ENCODE results near the gene JMJD1C. TPM values are rescaled to one million over a fixed set of nuclear protein-coding genes. Genes with fewer than 3 reads are reported as not detected.

JMJD1C gene
- total RNA-seq, 1 donor from 2014 or later, result 83.7 TPM

GRCh38 chr10:63410633-63411032 is 55.1 kb downstream of the JMJD1C start:
- TF ChIP-seq, protein P1, sequence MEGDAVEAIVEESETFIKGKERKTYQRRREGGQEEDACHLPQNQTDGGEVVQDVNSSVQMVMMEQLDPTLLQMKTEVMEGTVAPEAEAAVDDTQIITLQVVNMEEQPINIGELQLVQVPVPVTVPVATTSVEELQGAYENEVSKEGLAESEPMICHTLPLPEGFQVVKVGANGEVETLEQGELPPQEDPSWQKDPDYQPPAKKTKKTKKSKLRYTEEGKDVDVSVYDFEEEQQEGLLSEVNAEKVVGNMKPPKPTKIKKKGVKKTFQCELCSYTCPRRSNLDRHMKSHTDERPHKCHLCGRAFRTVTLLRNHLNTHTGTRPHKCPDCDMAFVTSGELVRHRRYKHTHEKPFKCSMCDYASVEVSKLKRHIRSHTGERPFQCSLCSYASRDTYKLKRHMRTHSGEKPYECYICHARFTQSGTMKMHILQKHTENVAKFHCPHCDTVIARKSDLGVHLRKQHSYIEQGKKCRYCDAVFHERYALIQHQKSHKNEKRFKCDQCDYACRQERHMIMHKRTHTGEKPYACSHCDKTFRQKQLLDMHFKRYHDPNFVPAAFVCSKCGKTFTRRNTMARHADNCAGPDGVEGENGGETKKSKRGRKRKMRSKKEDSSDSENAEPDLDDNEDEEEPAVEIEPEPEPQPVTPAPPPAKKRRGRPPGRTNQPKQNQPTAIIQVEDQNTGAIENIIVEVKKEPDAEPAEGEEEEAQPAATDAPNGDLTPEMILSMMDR (IDR thresholded peaks at IDR 0.05; ENCODE audit: unreplicated experiment), result no peak
- Mint-ChIP-seq H3K27me3 (ENCODE audit: unreplicated experiment) (no peaks in the 10 kb centered on the region), H3K9me3 (ENCODE audit: unreplicated experiment) (no peaks in the 10 kb centered on the region), H3K36me3 (ENCODE audit: low read depth, unreplicated experiment) (no peaks in the 10 kb centered on the region), H3K4me1 (ENCODE audit: unreplicated experiment) (peaks cover 7% of the 10 kb centered on the region), H3K4me3 (ENCODE audit: unreplicated experiment) (no peak overlapping the region), H3K27ac (ENCODE audit: unreplicated experiment) (no peak overlapping the region)
- DNase-seq (ENCODE audit: low spot score), result no peak

DNA sequence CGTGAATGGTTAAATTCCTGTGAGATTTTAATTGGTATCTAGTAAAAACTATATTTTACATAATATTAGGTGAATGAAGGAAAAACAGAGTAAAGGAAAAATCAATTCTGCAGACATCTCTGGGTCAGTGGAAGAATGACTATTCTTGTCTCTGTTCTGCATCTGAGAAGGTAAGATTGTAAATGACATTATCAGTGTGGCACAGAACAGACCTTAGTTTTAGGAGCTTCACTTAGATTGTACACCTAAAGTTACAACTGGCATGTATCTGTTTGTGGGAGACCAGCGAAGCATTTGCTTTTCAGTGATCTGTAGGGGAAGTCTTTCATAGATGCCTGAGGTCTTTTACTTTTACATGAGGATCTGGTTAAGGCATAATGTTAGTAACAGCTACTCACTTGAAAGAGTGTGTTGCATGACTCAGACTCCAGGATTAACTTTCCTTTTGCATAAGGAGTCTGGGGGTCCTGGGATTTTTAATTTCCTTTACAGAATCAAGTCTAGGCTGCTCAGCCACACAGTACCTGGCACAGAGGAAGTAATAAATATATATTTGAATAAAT is 56.2 kb downstream of the JMJD1C start:
- Mint-ChIP-seq H3K4me1 (ENCODE audit: unreplicated experiment) (peaks cover 7% of the 10 kb centered on the region), H3K36me3 (ENCODE audit: low read depth, unreplicated experiment) (no peaks in the 10 kb centered on the region), H3K9me3 (ENCODE audit: unreplicated experiment) (no peaks in the 10 kb centered on the region), H3K4me3 (ENCODE audit: unreplicated experiment) (no peak overlapping the region), H3K27me3 (ENCODE audit: unreplicated experiment) (no peaks in the 10 kb centered on the region), H3K27ac (ENCODE audit: unreplicated experiment) (no peak overlapping the region)
- DNase-seq (ENCODE audit: low spot score), result no peak
- TF ChIP-seq, protein P1 (IDR thresholded peaks at IDR 0.05; ENCODE audit: unreplicated experiment), result no peak

- H3K9me3 Mint-ChIP-seq (ENCODE audit: unreplicated experiment), result no peaks in the 10 kb centered on the region
- H3K27ac Mint-ChIP-seq (ENCODE audit: unreplicated experiment), result no peak overlapping the region
These were observed 58.6 kb downstream of the JMJD1C start for GRCh38 chr10:63407136-63407662.

GRCh38 chr10:63396133-63396761 is 69.5 kb downstream of the JMJD1C start:
- Mint-ChIP-seq H3K4me3 (ENCODE audit: unreplicated experiment) (no peak overlapping the region), H3K4me1 (ENCODE audit: unreplicated experiment) (peaks cover 3% of the 10 kb centered on the region)

More at GRCh38 chr10:63407136-63407662, 58.6 kb downstream of the JMJD1C start:
- Mint-ChIP-seq H3K4me1 (ENCODE audit: unreplicated experiment) (peaks cover 7% of the 10 kb centered on the region), H3K27me3 (ENCODE audit: unreplicated experiment) (no peaks in the 10 kb centered on the region), H3K4me3 (ENCODE audit: unreplicated experiment) (no peak overlapping the region), H3K36me3 (ENCODE audit: low read depth, unreplicated experiment) (no peaks in the 10 kb centered on the region)
- TF ChIP-seq, protein P1 (IDR thresholded peaks at IDR 0.05; ENCODE audit: unreplicated experiment), result no peak
- DNase-seq (ENCODE audit: low spot score), result no peak

More at GRCh38 chr10:63396133-63396761, 69.5 kb downstream of the JMJD1C start:
- TF ChIP-seq, protein P1 (IDR thresholded peaks at IDR 0.05; ENCODE audit: unreplicated experiment), result no peak
- no peak for DNase-seq (ENCODE audit: low spot score)
- Mint-ChIP-seq H3K27ac (ENCODE audit: unreplicated experiment) (no peak overlapping the region), H3K36me3 (ENCODE audit: low read depth, unreplicated experiment) (no peaks in the 10 kb centered on the region), H3K27me3 (ENCODE audit: unreplicated experiment) (no peaks in the 10 kb centered on the region), H3K9me3 (ENCODE audit: unreplicated experiment) (no peaks in the 10 kb centered on the region)
